ENCODE data around the gene GAREM2. TPM values are rescaled to one million over a fixed set of nuclear protein-coding genes. Genes with fewer than 3 reads are reported as not detected.

Gene GAREM2
- total RNA-seq, 4 donors from 2014 or later: 0.49 to 2.8 (median 1.9) TPM

DNA sequence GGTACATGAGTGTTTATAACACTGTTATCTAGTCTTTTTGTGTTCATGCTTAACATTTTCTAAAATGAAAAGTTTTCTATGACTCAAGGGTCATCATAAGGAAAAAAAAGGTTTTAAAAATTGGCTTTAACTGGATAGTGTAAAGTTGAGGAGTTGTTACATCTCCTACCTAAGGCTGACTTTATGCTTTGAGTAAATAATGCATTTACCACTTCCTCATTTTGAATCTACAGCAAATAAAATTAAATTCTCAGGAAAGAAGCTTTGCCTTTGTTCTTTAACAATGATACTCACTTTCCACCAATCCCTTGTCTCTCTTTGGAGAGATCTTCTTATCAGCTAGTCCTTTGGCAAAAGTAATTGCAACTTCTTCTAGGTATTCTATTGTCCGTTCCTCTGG lies 41.9 kb downstream of the GAREM2 start:
- Histone ChIP-seq H3K4me1 (no peaks in the 10 kb centered on the region), H3K27me3 (no peaks in the 10 kb centered on the region), H3K9me3 (no peaks in the 10 kb centered on the region), H3K36me3 (peaks cover 45 to 56% of the 10 kb centered on the region in 2 donors), H3K27ac (no peak overlapping the region), H3K4me3 (replicated peaks in 1 of 3) (no peak overlapping the region)
- 98% methylated on average over 1 of the region's 1 CpG for WGBS, 2 donors
- intact Hi-C loops (cut with DNase I): no loop called here
- TF ChIP-seq POLR2A (IDR thresholded peaks at IDR 0.05): no peak
- TF ChIP-seq, protein P1, sequence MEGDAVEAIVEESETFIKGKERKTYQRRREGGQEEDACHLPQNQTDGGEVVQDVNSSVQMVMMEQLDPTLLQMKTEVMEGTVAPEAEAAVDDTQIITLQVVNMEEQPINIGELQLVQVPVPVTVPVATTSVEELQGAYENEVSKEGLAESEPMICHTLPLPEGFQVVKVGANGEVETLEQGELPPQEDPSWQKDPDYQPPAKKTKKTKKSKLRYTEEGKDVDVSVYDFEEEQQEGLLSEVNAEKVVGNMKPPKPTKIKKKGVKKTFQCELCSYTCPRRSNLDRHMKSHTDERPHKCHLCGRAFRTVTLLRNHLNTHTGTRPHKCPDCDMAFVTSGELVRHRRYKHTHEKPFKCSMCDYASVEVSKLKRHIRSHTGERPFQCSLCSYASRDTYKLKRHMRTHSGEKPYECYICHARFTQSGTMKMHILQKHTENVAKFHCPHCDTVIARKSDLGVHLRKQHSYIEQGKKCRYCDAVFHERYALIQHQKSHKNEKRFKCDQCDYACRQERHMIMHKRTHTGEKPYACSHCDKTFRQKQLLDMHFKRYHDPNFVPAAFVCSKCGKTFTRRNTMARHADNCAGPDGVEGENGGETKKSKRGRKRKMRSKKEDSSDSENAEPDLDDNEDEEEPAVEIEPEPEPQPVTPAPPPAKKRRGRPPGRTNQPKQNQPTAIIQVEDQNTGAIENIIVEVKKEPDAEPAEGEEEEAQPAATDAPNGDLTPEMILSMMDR (IDR thresholded peaks at IDR 0.05): no peak
- no peak for DNase-seq

DNA sequence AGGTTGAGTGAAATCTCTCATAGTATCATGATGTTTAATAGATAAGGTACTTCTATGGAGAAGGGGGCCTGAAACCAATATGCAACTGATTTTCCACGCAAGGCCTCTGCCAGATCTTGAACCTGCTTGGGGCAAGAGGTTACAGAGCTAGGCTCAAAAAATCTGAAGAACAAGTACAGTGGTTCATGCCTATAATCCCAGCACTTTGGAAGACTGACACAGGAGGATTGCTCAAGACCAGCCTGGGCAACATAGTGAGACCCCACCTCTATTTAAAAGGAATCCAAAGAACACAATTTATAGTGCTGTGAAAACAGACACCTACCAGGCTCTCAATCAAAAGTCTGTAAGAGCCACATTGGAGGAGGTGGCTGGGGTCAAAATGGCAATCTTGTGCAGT lies 42.9 kb downstream of the GAREM2 start:
- H3K9me3 ChIP-seq: no peaks in the 10 kb centered on the region
- no peak overlapping the region for H3K4me3 ChIP-seq (replicated peaks in 1 of 3)
- no peak overlapping the region for H3K27ac ChIP-seq
- DNase-seq: no peak
- intact Hi-C loops (cut with DNase I): no loop called here
- 96 to 100% methylated on average over 1 of the region's 1 CpG for WGBS, 2 donors
- H3K27me3 ChIP-seq: no peaks in the 10 kb centered on the region
- H3K36me3 ChIP-seq: peaks cover 35 to 45% of the 10 kb centered on the region in 2 donors
- no peaks in the 10 kb centered on the region for H3K4me1 ChIP-seq
- TF ChIP-seq POLR2A (IDR thresholded peaks at IDR 0.05): no peak
- TF ChIP-seq, protein P1 (IDR thresholded peaks at IDR 0.05): no peak

DNA sequence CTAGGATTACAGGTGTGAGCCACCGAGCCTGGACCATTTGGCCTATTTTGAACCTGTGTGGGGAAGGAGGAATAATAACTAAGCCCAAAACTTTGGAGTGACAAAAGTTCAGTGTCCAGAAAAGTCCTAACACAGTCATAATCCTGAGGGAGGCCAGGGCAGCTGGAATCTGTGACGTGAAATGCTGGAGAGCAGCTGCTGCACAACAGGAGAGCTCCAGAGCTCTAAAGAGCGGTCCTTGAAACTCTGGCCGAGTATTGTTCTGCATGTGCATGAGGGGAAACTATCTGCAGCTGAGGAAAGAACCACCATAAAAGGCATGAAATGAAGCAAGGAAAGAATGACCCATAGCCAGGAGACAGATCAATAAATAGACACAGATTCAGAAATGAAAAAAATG lies 43.7 kb downstream of the GAREM2 start:
- H3K36me3 ChIP-seq: peaks cover 35 to 40% of the 10 kb centered on the region in 2 donors
- intact Hi-C loops (cut with DNase I): no loop called here
- TF ChIP-seq, protein P1 (IDR thresholded peaks at IDR 0.05): no peak
- no peak for TF ChIP-seq POLR2A (IDR thresholded peaks at IDR 0.05)
- no peak overlapping the region for H3K4me3 ChIP-seq (replicated peaks in 1 of 3)
- no peak for DNase-seq
- no peak overlapping the region for H3K27ac ChIP-seq
- WGBS, 2 donors: 97 to 98% methylated on average over 4 of the region's 4 CpGs
- H3K9me3 ChIP-seq: no peaks in the 10 kb centered on the region
- no peaks in the 10 kb centered on the region for H3K4me1 ChIP-seq
- H3K27me3 ChIP-seq: no peaks in the 10 kb centered on the region

DNA sequence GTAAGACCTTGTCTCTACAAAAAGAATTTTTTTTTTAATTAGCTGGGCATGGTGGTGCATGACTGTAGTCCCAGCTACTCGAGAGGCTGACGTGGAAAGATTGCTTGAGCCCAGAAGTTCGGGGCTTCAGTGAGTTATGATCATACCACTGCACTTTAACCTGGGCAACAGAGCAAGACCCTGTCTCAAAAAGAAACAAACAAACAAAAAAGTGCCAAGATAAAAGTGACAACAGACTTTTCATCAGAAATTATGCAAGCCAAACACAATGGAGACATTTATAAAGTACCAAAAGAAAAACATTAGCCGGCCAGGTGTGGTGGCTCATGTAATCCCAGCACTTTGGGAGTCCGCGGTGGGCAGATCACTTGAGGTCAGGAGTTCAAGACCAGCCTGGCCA lies 44.8 kb downstream of the GAREM2 start:
- H3K27ac ChIP-seq: no peak overlapping the region
- H3K27me3 ChIP-seq: no peaks in the 10 kb centered on the region
- H3K9me3 ChIP-seq: no peaks in the 10 kb centered on the region
- DNase-seq: no peak
- H3K4me3 ChIP-seq (replicated peaks in 1 of 3): no peak overlapping the region
- H3K36me3 ChIP-seq: peaks cover 29 to 30% of the 10 kb centered on the region in 2 donors
- no peaks in the 10 kb centered on the region for H3K4me1 ChIP-seq
- 81 to 84% methylated on average over 6 of the region's 6 CpGs for WGBS, 2 donors
- intact Hi-C loops (cut with DNase I): no loop called here
- TF ChIP-seq, protein P1 (IDR thresholded peaks at IDR 0.05): no peak

DNA sequence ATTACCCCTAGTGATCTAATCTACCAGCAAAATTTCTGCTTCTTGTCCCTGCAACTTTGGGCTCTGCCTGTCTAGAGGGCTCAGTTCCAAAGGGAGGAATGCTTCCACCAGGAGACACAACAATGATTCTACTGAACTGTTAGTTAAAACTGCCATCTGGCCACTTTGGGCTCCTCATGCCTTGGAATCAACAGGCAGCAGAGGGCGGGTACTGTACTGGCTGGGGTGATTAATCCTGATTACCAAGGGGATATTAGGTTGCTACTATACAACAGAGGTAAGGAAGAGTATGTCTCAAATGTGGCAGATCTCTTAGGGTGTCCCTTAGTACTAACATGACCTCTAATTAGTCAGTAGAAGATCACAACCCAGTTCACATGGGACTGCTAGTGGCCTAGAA lies 50.1 kb downstream of the GAREM2 start:
- TF ChIP-seq POLR2A (IDR thresholded peaks at IDR 0.05): no peak
- TF ChIP-seq, protein P1 (IDR thresholded peaks at IDR 0.05): no peak
- intact Hi-C loops (cut with DNase I): no loop called here
- H3K36me3 ChIP-seq: peaks cover 13% of the 10 kb centered on the region in 2 donors
- 100% methylated on average over 1 of the region's 1 CpG for WGBS, 2 donors
- no peak for DNase-seq
- H3K4me3 ChIP-seq (replicated peaks in 1 of 3): no peak overlapping the region
- no peaks in the 10 kb centered on the region for H3K4me1 ChIP-seq
- H3K27ac ChIP-seq: no peak overlapping the region
- no peaks in the 10 kb centered on the region for H3K9me3 ChIP-seq
- H3K27me3 ChIP-seq: no peaks in the 10 kb centered on the region

All from thyroid gland (tissue), 4 donors.